ENCODE measurements around the gene ABLIM1.

ABLIM1 gene

GRCh38 chr10:114646426-114646825 is 11.6 kb downstream of the ABLIM1 start:
- DNase-seq (ENCODE audit: low spot score), result no peak

GRCh38 chr10:114645706-114646105 is 12.4 kb downstream of the ABLIM1 start:
- no peak for DNase-seq (ENCODE audit: low spot score)

GRCh38 chr10:114643158-114643557 is 14.9 kb downstream of the ABLIM1 start:
- DNase-seq (ENCODE audit: low spot score), result no peak

GRCh38 chr10:114642729-114643128 is 15.3 kb downstream of the ABLIM1 start:
- DNase-seq (ENCODE audit: low spot score), result no peak

GRCh38 chr10:114638821-114639625 is 19.1 kb downstream of the ABLIM1 start:
- DNase-seq (ENCODE audit: low spot score), result no peak

- DNase-seq (ENCODE audit: low spot score), result no peak
Measured at GRCh38 chr10:114635797-114636550, 22.1 kb downstream of the ABLIM1 start.

GRCh38 chr10:114635101-114635500 is 23.0 kb downstream of the ABLIM1 start:
- no peak for DNase-seq (ENCODE audit: low spot score)

- peak; percentile 66 for DNase-seq (ENCODE audit: low spot score)
Measured at GRCh38 chr10:114634609-114634979, 23.5 kb downstream of the ABLIM1 start.

- DNase-seq (ENCODE audit: low spot score), result peak; percentile 37
Measured at GRCh38 chr10:114632869-114633715, 25.0 kb downstream of the ABLIM1 start.

GRCh38 chr10:114631666-114632417 is 26.2 kb downstream of the ABLIM1 start:
- DNase-seq (ENCODE audit: low spot score), result no peak

GRCh38 chr10:114631090-114631665 is 26.9 kb downstream of the ABLIM1 start:
- no peak for DNase-seq (ENCODE audit: low spot score)

GRCh38 chr10:114629824-114630730 is 28.0 kb downstream of the ABLIM1 start:
- DNase-seq (ENCODE audit: low spot score), result no peak

- DNase-seq (ENCODE audit: low spot score), result no peak
Measured at GRCh38 chr10:114629083-114629823, 28.8 kb downstream of the ABLIM1 start.

GRCh38 chr10:114628106-114628505 is 30.0 kb downstream of the ABLIM1 start:
- no peak for DNase-seq (ENCODE audit: low spot score)

GRCh38 chr10:114626841-114627240 is 31.2 kb downstream of the ABLIM1 start:
- no peak for DNase-seq (ENCODE audit: low spot score)

- DNase-seq (ENCODE audit: low spot score), result no peak
Measured at GRCh38 chr10:114624951-114625780, 32.9 kb downstream of the ABLIM1 start.

- no peak for DNase-seq (ENCODE audit: low spot score)
Measured at GRCh38 chr10:114624422-114624821, 33.7 kb downstream of the ABLIM1 start.

GRCh38 chr10:114623661-114624294 is 34.3 kb downstream of the ABLIM1 start:
- DNase-seq (ENCODE audit: low spot score), result no peak
